COLO668 (cell line): Measurements from ENCODE around the gene STK11IP.
"Not testable (repeated sequence)": the region's sequence is repeated elsewhere in the genome, so short reads cannot be mapped to it uniquely, and the experiment has no call there.

Source experiments
- DNase-seq: peaks from one replicate; lab custom pipeline; 2025; ENCODE audit not compliant: unreplicated experiment; lab: John Stamatoyannopoulos, UW

Gene STK11IP

GRCh38 chr2:219645631-219646527 is 48.2 kb downstream of the STK11IP start:
- no peak for DNase-seq

- DNase-seq, result no peak
Measured at GRCh38 chr2:219648176-219648575, 50.5 kb downstream of the STK11IP start.

- no peak for DNase-seq
Measured at GRCh38 chr2:219648963-219649362, 51.3 kb downstream of the STK11IP start.

- no peak for DNase-seq
Measured at GRCh38 chr2:219650426-219651248, 53.0 kb downstream of the STK11IP start.

GRCh38 chr2:219651656-219652055 is 54.0 kb downstream of the STK11IP start:
- DNase-seq, result not testable (repeated sequence)

- no peak for DNase-seq
Measured at GRCh38 chr2:219656526-219656925, 58.9 kb downstream of the STK11IP start.

GRCh38 chr2:219658196-219658846 is 60.7 kb downstream of the STK11IP start:
- DNase-seq, result no peak

- DNase-seq, result no peak
Measured at GRCh38 chr2:219658874-219659273, 61.2 kb downstream of the STK11IP start.

GRCh38 chr2:219661197-219661954 is 63.7 kb downstream of the STK11IP start:
- DNase-seq, result no peak

- no peak for DNase-seq
Measured at GRCh38 chr2:219661955-219662395, 64.3 kb downstream of the STK11IP start.

- no peak for DNase-seq
Measured at GRCh38 chr2:219662566-219662965, 64.9 kb downstream of the STK11IP start.

- DNase-seq, result no peak
Measured at GRCh38 chr2:219663116-219663762, 65.6 kb downstream of the STK11IP start.

- no peak for DNase-seq
Measured at GRCh38 chr2:219664041-219664440, 66.4 kb downstream of the STK11IP start.

- no peak for DNase-seq
Measured at GRCh38 chr2:219664944-219665343, 67.3 kb downstream of the STK11IP start.

GRCh38 chr2:219665926-219666325 is 68.3 kb downstream of the STK11IP start:
- DNase-seq, result no peak
